Muscle of back (tissue), 11 donors: ENCODE data around the gene RSRC1. TPM values are rescaled to one million over a fixed set of nuclear protein-coding genes. Genes with fewer than 3 reads are reported as not detected.

ENCODE experiments used
- DNase-seq, 3 donors: peaks; one replicate each; pipeline versions ENCODE4 v3.0.0 to v3.0.0-alpha.2; 2013
- polyA plus RNA-seq, 10 donors: library from polyadenylated mRNA; unstranded; fragments of 120-200 nt; gene quantifications; one replicate each; pipeline ENCODE4 v1.2.1, GENCODE V29; 2013; ENCODE audit not compliant: insufficient read length in 10 of 10

Gene RSRC1
- polyA plus RNA-seq, 10 donors = 16.2 to 25.8 (median 21.6) TPM

- no peak for DNase-seq
Measured at GRCh38 chr3:158572766-158573060, 462.8 kb downstream of the RSRC1 start.

GRCh38 chr3:158573714-158574113 lies 463.8 kb downstream of the RSRC1 start:
- DNase-seq = no peak

- DNase-seq = no peak
Measured at GRCh38 chr3:158574646-158575045, 464.8 kb downstream of the RSRC1 start.

- DNase-seq = no peak
Measured at GRCh38 chr3:158590223-158590622, 480.3 kb downstream of the RSRC1 start.

Other genes starting within 250 kb of the RSRC1 start
- 10 to 100 TPM in 5 of 10 donors, 1 to 10 TPM in 5; 2.3 to 30.0 (median 10.4) TPM for gene SHOX2, start 3.7 kb upstream of the RSRC1 start, polyA plus RNA-seq